Eye (tissue), 1 donor: ENCODE results near the gene PEPD.

Source experiments
- DNase-seq: peaks from one replicate; pipeline ENCODE4 v3.0.0-alpha.2; 2015

Gene PEPD

GRCh38 chr19:33376941-33377557 lies 144.5 kb downstream of the PEPD start:
- no peak for DNase-seq

GRCh38 chr19:33376423-33376822 lies 145.2 kb downstream of the PEPD start:
- no peak for DNase-seq

DNA sequence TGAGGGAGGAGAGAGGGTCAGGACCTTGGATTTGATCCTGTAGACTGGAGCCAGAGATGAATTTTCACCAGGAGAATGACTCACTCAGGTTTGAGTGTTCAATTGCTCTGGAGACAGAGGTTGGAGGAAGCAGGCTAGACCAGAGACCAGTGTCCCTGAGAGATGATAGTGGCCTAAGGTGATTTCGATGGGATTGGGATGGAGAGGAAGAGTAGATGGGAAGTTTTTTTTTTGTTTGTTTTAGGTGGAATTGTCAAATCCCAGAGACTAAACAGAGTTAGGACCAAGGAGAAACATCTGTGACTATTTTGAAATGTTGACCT lies 145.8 kb downstream of the PEPD start:
- no peak for DNase-seq

- no peak for DNase-seq
These were observed 146.3 kb downstream of the PEPD start for GRCh38 chr19:33375156-33375836.

GRCh38 chr19:33374236-33374714 lies 147.3 kb downstream of the PEPD start:
- DNase-seq = peak; percentile 77

- DNase-seq = peak; percentile 97
These were observed 147.9 kb downstream of the PEPD start, which contains the start of gene CEBPG for GRCh38 chr19:33373453-33374235. TSS of gene CEBPG (plus strand) at chr19:33373709. CDS start at chr19:33379240, 5,531 bp downstream.

DNA sequence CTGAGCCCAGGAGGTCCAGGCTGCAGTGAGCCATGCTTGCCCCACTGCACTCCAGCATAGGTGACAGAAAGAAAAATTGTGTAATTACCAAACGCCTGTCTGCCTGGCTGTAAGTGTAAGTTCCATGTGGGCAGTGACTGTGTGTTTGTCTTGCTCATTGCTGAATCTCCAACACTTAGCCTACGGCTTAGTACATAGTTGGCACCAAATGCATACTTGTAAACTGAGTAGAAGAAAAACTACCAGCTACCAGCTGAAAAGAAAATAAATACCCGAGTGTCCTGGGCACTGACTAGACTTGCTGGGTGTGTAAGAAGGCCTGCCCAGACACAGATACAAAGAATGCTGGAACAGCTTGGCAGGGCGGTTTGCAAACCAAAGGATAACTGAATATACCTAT lies 150.8 kb downstream of the PEPD start:
- no peak for DNase-seq

- no peak for DNase-seq
These were observed 153.3 kb downstream of the PEPD start for GRCh38 chr19:33368074-33368864.

DNA sequence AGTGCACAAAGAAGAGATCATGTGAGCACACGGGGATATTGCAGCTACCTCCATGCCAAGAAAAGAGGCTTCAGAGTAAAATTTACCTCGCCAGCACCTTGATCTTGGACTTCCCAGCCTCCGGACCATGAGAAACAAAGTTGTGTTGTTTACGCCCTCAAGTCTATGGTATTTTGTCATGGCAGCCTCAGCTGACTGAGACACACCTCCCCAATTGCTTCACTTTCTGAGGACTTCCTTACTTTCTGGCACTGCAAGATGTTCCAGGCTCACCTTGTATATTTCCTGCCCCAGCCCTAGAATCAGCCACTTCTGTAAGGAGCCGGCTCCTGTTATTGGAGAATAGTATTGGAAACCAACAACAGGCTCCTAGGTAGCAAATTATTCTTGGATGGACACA lies 154.7 kb downstream of the PEPD start:
- no peak for DNase-seq

GRCh38 chr19:33366127-33366526 lies 155.5 kb downstream of the PEPD start:
- DNase-seq = no peak

DNA sequence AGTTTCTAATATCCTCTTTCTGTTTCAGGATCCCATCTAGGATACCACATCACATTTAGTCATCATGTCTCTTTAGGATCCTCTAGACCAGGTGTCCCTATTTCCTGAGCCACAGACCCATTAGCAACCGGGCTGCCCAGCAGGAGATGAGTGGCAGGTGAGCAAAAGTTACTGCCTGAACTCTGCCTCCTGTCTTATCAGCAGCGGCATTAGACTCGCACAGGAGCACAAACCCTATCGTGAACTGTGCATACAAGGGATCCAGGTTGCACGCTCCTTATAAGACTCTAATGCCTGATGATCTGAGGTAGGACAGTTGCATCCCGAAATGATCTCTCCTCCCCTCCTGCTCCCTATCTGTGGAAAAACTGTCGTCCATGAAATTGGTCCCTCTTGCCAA lies 155.9 kb downstream of the PEPD start:
- no peak for DNase-seq

GRCh38 chr19:33363476-33363875 lies 158.1 kb downstream of the PEPD start:
- no peak for DNase-seq

- DNase-seq = no peak
These were observed 158.9 kb downstream of the PEPD start for GRCh38 chr19:33362508-33363228.

DNA sequence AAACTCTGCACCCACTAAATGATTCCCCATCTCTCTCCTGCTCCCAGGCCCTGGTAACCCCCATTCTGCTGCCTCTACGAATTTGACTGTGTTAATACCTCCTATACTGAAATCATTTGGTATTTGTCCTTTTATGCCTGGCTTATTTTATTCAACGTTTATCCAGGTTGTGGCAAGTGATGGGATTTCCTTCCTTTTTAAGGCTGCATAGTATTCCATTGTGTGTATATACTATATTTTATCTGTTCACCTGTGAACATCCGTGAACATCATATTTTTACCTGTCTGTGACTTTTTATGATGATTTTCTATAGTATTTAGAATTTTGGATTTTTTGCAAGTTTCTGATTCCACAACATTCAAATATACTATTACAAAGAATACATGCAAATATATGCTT lies 162.0 kb downstream of the PEPD start:
- DNase-seq = no peak

- DNase-seq = no peak
These were observed 163.2 kb downstream of the PEPD start for GRCh38 chr19:33358408-33358807.

DNA sequence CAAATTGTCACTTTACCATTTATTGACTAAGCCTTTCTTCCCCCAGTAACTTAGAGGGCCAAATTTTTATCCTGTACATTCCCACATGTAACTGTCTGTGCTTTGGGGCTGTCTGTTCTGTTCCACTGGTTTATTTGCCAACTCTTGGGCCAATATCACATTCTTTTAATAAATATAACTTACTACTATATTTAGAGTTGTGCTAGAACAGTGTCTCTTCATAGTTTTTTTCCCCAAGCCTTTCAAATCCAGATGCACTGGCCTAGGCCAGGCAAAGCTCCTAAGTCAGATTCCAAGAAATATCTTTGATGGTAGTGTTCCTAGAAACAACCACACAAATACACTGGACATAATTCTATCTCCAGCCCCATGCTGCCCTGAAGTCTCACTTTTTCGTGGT lies 164.0 kb downstream of the PEPD start:
- no peak for DNase-seq

- no peak for DNase-seq
These were observed 166.1 kb downstream of the PEPD start for GRCh38 chr19:33355535-33355934.

DNA sequence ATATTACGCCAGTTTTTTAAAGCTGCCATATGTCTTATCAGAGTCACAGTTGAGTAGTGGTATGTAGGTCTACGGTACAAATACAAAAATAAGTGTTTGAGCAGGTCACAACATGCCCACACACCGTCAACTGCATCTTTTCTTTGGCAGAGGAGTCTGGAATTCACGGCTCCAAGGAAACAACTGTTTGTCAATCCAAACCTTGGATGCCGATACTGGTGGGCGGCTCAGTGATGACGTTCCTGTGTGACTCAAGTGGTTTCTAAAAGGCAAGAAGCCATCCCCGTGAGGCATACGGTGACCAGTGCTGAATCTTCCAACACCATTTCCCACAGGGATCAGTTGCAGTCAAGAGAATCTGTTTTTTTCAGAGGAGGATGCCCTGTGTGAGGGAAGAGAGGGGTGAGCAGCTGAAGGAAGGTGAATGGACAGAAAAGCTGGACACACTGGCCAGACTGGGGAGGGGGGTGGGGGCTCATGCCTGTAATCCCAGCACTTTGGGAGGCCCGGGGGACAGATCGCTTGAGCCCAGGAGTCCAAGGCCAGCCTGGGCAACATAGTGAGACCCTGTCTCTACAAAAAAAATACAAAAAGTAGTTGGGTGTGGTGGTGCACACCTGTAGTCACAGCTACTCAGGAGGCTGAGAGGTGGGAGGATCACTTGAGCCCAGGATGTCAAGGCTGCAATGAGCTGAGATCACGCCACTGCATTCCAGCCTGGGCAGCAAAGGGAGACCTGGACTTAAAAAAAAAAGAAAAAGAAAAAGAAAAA lies 170.9 kb downstream of the PEPD start:
- DNase-seq = no peak

DNA sequence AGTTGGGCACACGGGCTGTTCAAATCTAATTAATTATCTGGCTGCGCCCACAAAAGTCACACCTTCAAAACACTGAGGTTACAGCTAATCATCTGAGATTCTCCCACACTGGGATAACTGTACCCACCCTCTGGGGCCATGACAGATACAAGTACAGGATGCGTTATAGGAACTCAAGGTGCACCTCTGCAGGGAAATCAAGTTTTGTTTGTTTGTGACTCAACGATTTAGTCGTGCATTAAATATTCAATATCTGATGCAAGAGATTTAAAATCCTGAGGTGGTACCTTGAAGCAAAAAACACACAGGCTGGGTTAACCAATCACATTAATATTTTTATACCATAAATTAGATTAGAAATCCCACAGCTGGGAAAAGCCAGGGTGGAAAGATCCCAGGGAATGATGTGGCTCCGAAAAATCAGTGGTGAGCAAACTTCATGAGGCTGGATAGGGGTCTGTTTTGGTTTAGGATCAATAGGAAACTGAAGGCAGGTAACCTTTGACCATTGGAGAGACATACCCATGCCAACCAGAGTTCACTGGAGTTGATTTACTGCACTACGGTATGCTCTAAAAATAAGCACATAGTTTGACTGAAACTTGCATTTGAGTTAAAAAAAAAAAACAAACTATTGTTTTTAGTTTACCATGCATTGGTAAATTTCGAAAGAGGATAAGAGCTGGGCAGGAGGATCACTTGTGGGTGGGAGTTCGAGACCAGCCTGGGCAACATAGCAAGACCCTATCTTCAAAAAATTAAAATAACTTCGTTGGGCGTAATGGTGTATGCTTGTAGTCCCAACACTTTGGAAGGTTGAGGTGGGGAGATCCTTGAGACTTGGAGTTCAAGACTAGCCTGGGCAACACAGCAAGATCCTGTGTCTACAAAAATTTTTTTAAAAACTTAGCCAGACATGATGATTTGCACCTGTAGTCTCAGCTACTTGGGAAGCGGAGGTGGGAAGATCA lies 172.0 kb downstream of the PEPD start:
- DNase-seq = no peak

DNA sequence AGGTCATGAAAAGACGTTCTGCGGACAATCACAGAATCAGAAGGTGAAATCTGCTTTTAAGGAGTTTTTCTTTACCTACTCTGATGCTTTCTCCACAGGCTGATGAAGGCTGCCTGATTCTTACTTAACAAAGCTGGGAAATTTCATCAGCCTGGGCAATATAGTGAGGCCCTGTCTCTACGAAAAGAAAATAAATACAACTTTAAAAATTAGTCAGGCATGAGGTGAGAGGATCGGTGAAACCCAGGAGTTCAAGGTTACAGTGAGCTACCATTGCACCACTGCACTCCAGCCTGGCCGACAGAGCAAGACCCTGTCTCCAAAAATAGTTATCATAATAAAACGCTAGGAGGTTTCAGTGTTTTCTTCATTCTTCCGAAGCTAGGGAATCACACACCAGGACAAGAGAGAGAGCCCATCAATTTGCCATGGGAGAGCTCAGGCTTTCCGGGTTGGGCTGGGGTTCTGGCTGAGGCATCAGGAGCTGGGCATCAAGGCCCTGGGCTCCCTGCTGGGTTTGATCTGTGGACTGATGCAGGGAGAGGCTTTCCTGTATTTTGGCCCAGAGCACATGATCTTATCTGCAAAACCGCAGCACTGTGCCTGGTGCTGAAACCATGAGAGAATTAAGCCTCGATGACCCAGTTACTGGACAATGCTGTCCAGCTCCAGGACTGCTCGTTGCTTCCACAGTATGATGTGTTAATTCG lies 173.1 kb downstream of the PEPD start:
- no peak for DNase-seq
